ENCODE data around the gene MITF.

- no peak for TF ChIP-seq CTCF (IDR thresholded peaks at IDR 0.05)
- no peak for TF ChIP-seq POLR2AphosphoS5 (IDR thresholded peaks at IDR 0.05)
- no peak for TF ChIP-seq POLR2A (IDR thresholded peaks at IDR 0.05)
- TF ChIP-seq EP300 (IDR thresholded peaks at IDR 0.05; ENCODE audit: low read depth): no peak
These were observed 111.6 kb downstream of the MITF start for GRCh38 chr3:69850849-69851248.
